22Rv1 (cell line): ENCODE data around the gene FEZF2.

Experiments
- CTCF ChIP-seq: fragments of 450-650 bp; IDR thresholded peaks from 2 replicates; pipeline ENCODE4 v1.5.1; 2017; ENCODE audit warnings: mild to moderate bottlenecking
- ZFX ChIP-seq: fragments of 450-650 bp; IDR thresholded peaks from 2 replicates; pipeline ENCODE4 v1.6.1; 2017; ENCODE audit warnings: antibody characterized with exemption, borderline replicate concordance

- no peak for TF ChIP-seq CTCF
- TF ChIP-seq ZFX = no peak
Observed at GRCh38 chr3:62403765-62404164, 30.4 kb upstream of the FEZF2 start.
